Lung (tissue), 12 donors: ENCODE results near the gene RALGAPA2. TPM values are rescaled to one million over a fixed set of nuclear protein-coding genes. Genes with fewer than 3 reads are reported as not detected.

Source experiments
- ATAC-seq: fragments of 200-7000 bp; cut with Tn5 transposase; one replicate; pipeline ENCODE4 v1.9.1; 2020; ENCODE audit warnings: moderate number of reproducible peaks; ENCODE audit not compliant: insufficient read depth, low FRiP score
- DNase-seq, 3 donors: peaks; one replicate each; pipeline ENCODE4 v3.0.0-alpha.2; 2013 to 2017
- H3K27ac ChIP-seq, 2 donors: one replicate each; pipeline ENCODE4 v1.5.1; 2013; ENCODE audit warnings: mild to moderate bottlenecking in 2 of 2, moderate library complexity in 2 of 2, control low read depth in 1 of 2, inconsistent platforms in 1 of 2, low read depth in 1 of 2, low read length in 1 of 2
- H3K27me3 ChIP-seq, 3 donors: one replicate each; pipeline ENCODE4 v1.5.1; 2013; ENCODE audit warnings: low read length in 2 of 3; ENCODE audit not compliant: control insufficient read depth in 3 of 3, insufficient read depth in 3 of 3
- H3K36me3 ChIP-seq, 4 donors: one replicate each; pipeline ENCODE4 v1.5.1; 2013; ENCODE audit warnings: low read length in 4 of 4, mild to moderate bottlenecking in 1 of 4, moderate library complexity in 1 of 4; ENCODE audit not compliant: control insufficient read depth in 4 of 4, insufficient read depth in 4 of 4
- H3K4me1 ChIP-seq, 5 donors: one replicate each; pipeline ENCODE4 v1.5.1; 2013; ENCODE audit warnings: low read length in 5 of 5, mild to moderate bottlenecking in 2 of 5, moderate library complexity in 1 of 5; ENCODE audit not compliant: control insufficient read depth in 5 of 5, insufficient read depth in 5 of 5
- H3K4me3 ChIP-seq: one replicate; pipeline ENCODE4 v1.5.1; 2013; ENCODE audit warnings: mild to moderate bottlenecking, control low read depth, moderate library complexity
- H3K9ac ChIP-seq, 2 donors: one replicate each; pipeline ENCODE4 v1.5.1; 2013; ENCODE audit warnings: low read length in 2 of 2, control low read depth in 1 of 2; ENCODE audit not compliant: insufficient read depth in 1 of 2
- H3K9me3 ChIP-seq, 4 donors: one replicate each; pipeline ENCODE4 v1.5.1; 2013; ENCODE audit warnings: low read length in 3 of 4, mild to moderate bottlenecking in 1 of 4, moderate library complexity in 1 of 4; ENCODE audit not compliant: control insufficient read depth in 4 of 4, insufficient read depth in 3 of 4
- CTCF ChIP-seq: IDR thresholded peaks from 2 replicates; pipeline ENCODE4 v1.5.1; 2012; ENCODE audit warnings: mild to moderate bottlenecking; ENCODE audit errors: control extremely low read depth, extremely low read depth
- WGBS, 2 donors: extraction: QIAGEN DNeasy Blood & Tissue Kit; methylation state at CpG; one replicate each; pipeline ENCODE4 v1.1.7; 2013; 5-methylcytosine and 5-hydroxymethylcytosine counted together
- polyA plus RNA-seq, 2 donors: library from polyadenylated mRNA; stranded (reverse); fragments of 200-250 nt; gene quantifications; one replicate each; pipeline ENCODE4 v1.2.1, GENCODE V29; 2013
- total RNA-seq, 2 donors: library from RNA; depleted of rRNA in 1 of 2; stranded (reverse); fragments of >200 nt in 1 of 2; gene quantifications; one replicate each; pipeline ENCODE4 v1.2.1, GENCODE V29; 2014 to 2021
- donor health status: control.
- donor health status: control.
- donor health status: Bipolar disorder and iron deficiency.
- donor health status: healthy.
- donor health status: DM: yes; HTN: yes; CAD: no.

The RALGAPA2 gene
- total and polyA plus RNA-seq, 4 donors: 12.1 to 83.4 (median 55.6) TPM

- H3K4me3 ChIP-seq: no peak overlapping the region
- 91 to 92% methylated on average over 7 of the region's 7 CpGs for WGBS, 2 donors
- H3K27me3 ChIP-seq: no peaks in the 10 kb centered on the region
- ATAC-seq (peak; percentile 41), DNase-seq (no peak)
- no peaks in the 10 kb centered on the region for H3K9me3 ChIP-seq
- no peak overlapping the region for H3K9ac ChIP-seq
- H3K36me3 ChIP-seq: peaks cover 0 to 3% (median 0%) of the 10 kb centered on the region in 4 donors
- H3K4me1 ChIP-seq: peaks cover 0 to 12% (median 5%) of the 10 kb centered on the region in 5 donors
- TF ChIP-seq CTCF: no peak
- H3K27ac ChIP-seq: peak overlapping the region in 1 of 2 donors; percentile 22
Measured at GRCh38 chr20:20702330-20703245, 9.9 kb downstream of the RALGAPA2 start.

GRCh38 chr20:20699917-20700316 is 12.5 kb downstream of the RALGAPA2 start:
- ATAC-seq: no peak
- peaks cover 0 to 3% (median 0%) of the 10 kb centered on the region in 4 donors for H3K36me3 ChIP-seq
- peaks cover 0 to 14% (median 5%) of the 10 kb centered on the region in 5 donors for H3K4me1 ChIP-seq
- H3K9me3 ChIP-seq: no peaks in the 10 kb centered on the region
- no peak overlapping the region for H3K4me3 ChIP-seq
- WGBS, 2 donors: 94 to 98% methylated on average over 4 of the region's 4 CpGs
- no peaks in the 10 kb centered on the region for H3K27me3 ChIP-seq
- no peak for DNase-seq
- no peak overlapping the region for H3K9ac ChIP-seq
- H3K27ac ChIP-seq: no peak overlapping the region
- no peak for TF ChIP-seq CTCF

- no peaks in the 10 kb centered on the region for H3K9me3 ChIP-seq
- H3K4me3 ChIP-seq: no peak overlapping the region
- no peak for TF ChIP-seq CTCF
- H3K36me3 ChIP-seq: peaks cover 0 to 3% (median 0%) of the 10 kb centered on the region in 4 donors
- H3K9ac ChIP-seq: no peak overlapping the region
- ATAC-seq (no peak), DNase-seq (no peak)
- H3K27me3 ChIP-seq: no peaks in the 10 kb centered on the region
- WGBS, 2 donors: 54 to 64% methylated on average over 3 of the region's 3 CpGs
- peaks cover 0 to 16% (median 5%) of the 10 kb centered on the region in 5 donors for H3K4me1 ChIP-seq
- H3K27ac ChIP-seq: no peak overlapping the region
Measured at GRCh38 chr20:20699144-20699543, 13.3 kb downstream of the RALGAPA2 start.
